IMR-90 (cell line): ENCODE results near the gene SLC37A1. TPM values are rescaled to one million over a fixed set of nuclear protein-coding genes. Genes with fewer than 3 reads are reported as not detected.

Experiments
- ATAC-seq: fragments of 200-7000 bp; cut with Tn5 transposase; 2 replicates; pipeline ENCODE4 v1.9.1; 2020; ENCODE audit warnings: low read depth, mild to moderate bottlenecking, moderate library complexity
- BruUV-seq: library from RNA; stranded (reverse); fragments of 400-500 nt; replicated peaks from 2 replicates; lab custom pipeline; 2021; lab: Mats Ljungman, UMichigan
- CTCF ChIA-PET: fragments of 300-600 bp; formaldehyde crosslinking; extraction: SDS; loops from one replicate; lab custom pipeline; 2021; ENCODE audit warnings: antibody characterized with exemption; lab: Yijun Ruan, JAX
- POLR2A ChIA-PET: fragments of 300-600 bp; sonication (Branson Sonifier 250); formaldehyde crosslinking; loops from one replicate; lab custom pipeline; 2022; ENCODE audit warnings: antibody characterized with exemption; ENCODE audit not compliant: unreplicated experiment; lab: Charles Lee
- DNase-seq: peaks from one replicate; pipeline ENCODE4 v3.0.0; 2013
- H2AFZ ChIP-seq: replicated peaks from 2 replicates; pipeline ENCODE3; 2013; ENCODE audit warnings: low read length, mild to moderate bottlenecking; ENCODE audit not compliant: poor library complexity
- H2AK5ac ChIP-seq: 2 replicates; pipeline ENCODE4 v1.6.1; 2013; ENCODE audit warnings: low read depth, low read length, inconsistent platforms
- H2AK9ac ChIP-seq: replicated peaks from 2 replicates; pipeline ENCODE3; 2013; ENCODE audit warnings: mild to moderate bottlenecking, low read depth, low read length, moderate library complexity; ENCODE audit not compliant: poor library complexity
- H2BK120ac ChIP-seq: 2 replicates; pipeline ENCODE4 v1.6.1; 2013; ENCODE audit warnings: low read depth, low read length, inconsistent platforms
- H2BK15ac ChIP-seq: 3 replicates; pipeline ENCODE4 v1.6.1; 2013; ENCODE audit warnings: low read depth, low read length, inconsistent platforms
- H2BK20ac ChIP-seq: 2 replicates; pipeline ENCODE4 v1.6.1; 2013; ENCODE audit warnings: low read depth, mild to moderate bottlenecking, inconsistent platforms, low read length, moderate library complexity
- H2BK5ac ChIP-seq: 2 replicates; pipeline ENCODE4 v1.6.1; 2013; ENCODE audit warnings: mild to moderate bottlenecking, low read depth, low read length, inconsistent platforms; ENCODE audit not compliant: poor library complexity, severe bottlenecking
- H3K14ac ChIP-seq: replicated peaks from 2 replicates; pipeline ENCODE4 v1.6.1; 2013; ENCODE audit warnings: low read depth, low read length, inconsistent platforms
- H3K18ac ChIP-seq: 2 replicates; pipeline ENCODE4 v1.6.1; 2013; ENCODE audit warnings: low read depth, low read length, control low read depth
- H3K23ac ChIP-seq: 2 replicates; pipeline ENCODE4 v1.6.1; 2013; ENCODE audit warnings: low read depth, low read length, inconsistent platforms
- H3K27ac ChIP-seq: 2 replicates; pipeline ENCODE4 v1.5.1; 2013; ENCODE audit warnings: mild to moderate bottlenecking, control low read depth, low read length; ENCODE audit not compliant: insufficient read depth
- H3K27me3 ChIP-seq: 2 replicates; pipeline ENCODE4 v1.6.1; 2013; ENCODE audit warnings: low read length; ENCODE audit not compliant: control insufficient read depth, insufficient read depth
- H3K36me3 ChIP-seq: 2 replicates; pipeline ENCODE4 v1.6.1; 2013; ENCODE audit warnings: low read length, mixed read lengths; ENCODE audit not compliant: control insufficient read depth, insufficient read depth
- H3K4ac ChIP-seq: 2 replicates; pipeline ENCODE4 v1.6.1; 2013; ENCODE audit warnings: low read depth, low read length, inconsistent platforms
- H3K4me1 ChIP-seq: 2 replicates; pipeline ENCODE4 v1.6.1; 2013; ENCODE audit warnings: low read length, mixed read lengths; ENCODE audit not compliant: control insufficient read depth, insufficient read depth
- H3K4me2 ChIP-seq: 2 replicates; pipeline ENCODE4 v1.6.1; 2013; ENCODE audit warnings: low read depth, mild to moderate bottlenecking, control low read depth, low read length, moderate library complexity
- H3K4me3 ChIP-seq: 2 replicates; pipeline ENCODE4 v1.5.1; 2013; ENCODE audit warnings: low read depth, mild to moderate bottlenecking, control low read depth, low read length, moderate library complexity; ENCODE audit not compliant: insufficient read depth
- H3K56ac ChIP-seq: 2 replicates; pipeline ENCODE4 v1.6.1; 2013; ENCODE audit warnings: low read length, inconsistent platforms; ENCODE audit not compliant: insufficient read depth; ENCODE audit errors: extremely low read depth
- H3K79me1 ChIP-seq, 2 experiments: 2 replicates each; pipeline ENCODE4 v1.6.1; 2013; ENCODE audit warnings: low read length in 2 of 2, inconsistent platforms in 1 of 2, low read depth in 1 of 2
- H3K9ac ChIP-seq: 2 replicates; pipeline ENCODE4 v1.6.1; 2013; ENCODE audit warnings: low read depth, low read length, control low read depth
- H3K9me1 ChIP-seq: 2 replicates; pipeline ENCODE4 v1.6.1; 2013; ENCODE audit warnings: low read length, inconsistent platforms; ENCODE audit not compliant: insufficient read depth
- H3K9me3 ChIP-seq: 2 replicates; pipeline ENCODE4 v1.6.1; 2013; ENCODE audit warnings: low read length; ENCODE audit not compliant: control insufficient read depth, insufficient read depth
- H4K20me1 ChIP-seq: 2 replicates; pipeline ENCODE4 v1.6.1; 2013; ENCODE audit warnings: low read length, inconsistent platforms; ENCODE audit not compliant: insufficient read depth
- H4K5ac ChIP-seq: 2 replicates; pipeline ENCODE4 v1.6.1; 2013; ENCODE audit warnings: mild to moderate bottlenecking, low read depth, low read length, control low read depth
- H4K8ac ChIP-seq, 2 experiments: 2 replicates each; pipeline ENCODE4 v1.6.1; 2013; ENCODE audit warnings: low read depth in 2 of 2, low read length in 2 of 2, control low read depth in 1 of 2, inconsistent platforms in 1 of 2
- H4K91ac ChIP-seq: 2 replicates; pipeline ENCODE4 v1.6.1; 2013; ENCODE audit warnings: low read depth, low read length, inconsistent platforms; ENCODE audit not compliant: insufficient read depth
- CHD1 ChIP-seq: IDR thresholded peaks from 2 replicates; pipeline ENCODE4 v1.6.1; 2012; ENCODE audit warnings: low read depth, low read length, improper control_type of control experiment
- FOS ChIP-seq: fragments of 150-350 bp; IDR thresholded peaks from 2 replicates; pipeline ENCODE4 v1.6.1; 2016; ENCODE audit warnings: low read depth, low read length
- MAFK ChIP-seq: IDR thresholded peaks from 2 replicates; pipeline ENCODE4 v1.6.1; 2012; ENCODE audit warnings: low read depth, low read length, improper control_type of control experiment
- MXI1 ChIP-seq: IDR thresholded peaks from 2 replicates; pipeline ENCODE4 v1.6.1; 2012; ENCODE audit warnings: low read depth, mild to moderate bottlenecking, low read length, moderate library complexity, borderline replicate concordance
- NFE2L2 ChIP-seq: fragments of 150-350 bp; IDR thresholded peaks from 2 replicates; pipeline ENCODE4 v1.6.1; 2016; ENCODE audit warnings: low read depth, mild to moderate bottlenecking, low read length
- POLR2A ChIP-seq: IDR thresholded peaks from 2 replicates; pipeline ENCODE4 v1.6.1; 2012; ENCODE audit warnings: mild to moderate bottlenecking, low read depth, low read length
- RAD21 ChIP-seq: IDR thresholded peaks from 2 replicates; pipeline ENCODE4 v1.6.1; 2012; ENCODE audit warnings: low read length, improper control_type of control experiment
- RCOR1 ChIP-seq: IDR thresholded peaks from 2 replicates; pipeline ENCODE4 v1.6.1; 2012; ENCODE audit warnings: mild to moderate bottlenecking, low read length, improper control_type of control experiment; ENCODE audit not compliant: insufficient replicate concordance
- RFX5 ChIP-seq: IDR thresholded peaks from 2 replicates; pipeline ENCODE4 v1.8.0; 2012; ENCODE audit warnings: low read depth, mild to moderate bottlenecking, low read length, moderate library complexity
- SMC3 ChIP-seq: fragments of 150-350 bp; IDR thresholded peaks from 2 replicates; pipeline ENCODE4 v1.6.1; 2016; ENCODE audit warnings: low read depth, mild to moderate bottlenecking, antibody characterized with exemption, low read length, moderate library complexity
- WGBS, 2 experiments: methylation state at CpG; one replicate each; pipeline versions ENCODE4 v1.1.5 to v1.1.7; 2013; ENCODE audit warnings: missing lambda C conversion rate in 2 of 2; ENCODE audit not compliant: insufficient read length in 1 of 2; ENCODE audit errors: extremely low coverage in 2 of 2; 5-methylcytosine and 5-hydroxymethylcytosine counted together
- dilution Hi-C: fragments of 300-500 bp; cut with HindIII; formaldehyde crosslinking; loops from one replicate; pipeline ENCODE4 v1.14.3; 2018; ENCODE audit warnings: low sequenced_read_pairs; ENCODE audit not compliant: unreplicated experiment
- in situ Hi-C: fragments of 300-500 bp; cut with MboI; formaldehyde crosslinking; loops from 3 replicates; pipeline ENCODE4 v1.14.3; 2019; ENCODE audit warnings: low sequenced_read_pairs, inconsistent platforms, mixed read lengths
- intact Hi-C: fragments of 100-400 bp; cut with micrococcal nuclease; formaldehyde crosslinking; loops from 2 replicates; pipeline ENCODE4 v1.10.0; 2022
- polyA plus RNA-seq, 3 experiments: library from polyadenylated mRNA; depleted of rRNA; stranded (reverse); fragments of >200 nt; gene quantifications; 2 replicates each; pipeline ENCODE4 v1.2.3, GENCODE V29; 2012; ENCODE audit warnings: low replicate concordance in 1 of 3
- total RNA-seq: library from RNA; depleted of rRNA; stranded (reverse); fragments of >200 nt; gene quantifications from 2 replicates; pipeline ENCODE4 v1.2.3, GENCODE V29; 2012
- TF ChIP-seq, protein P1 (sequence below): fragments of 150-350 bp; IDR thresholded peaks from 2 replicates; pipeline ENCODE4 v1.6.1; 2016; ENCODE audit warnings: low read depth, mild to moderate bottlenecking, low read length, moderate library complexity, borderline replicate concordance

The SLC37A1 gene
- total and polyA plus RNA-seq, 2 of the 4 experiments (the other 2 are of a cell fraction): 0.36 to 0.48 TPM

- ATAC-seq: no peak
- intact Hi-C loops: no loop called here
- H3K27me3 ChIP-seq: peaks cover 12% of the 10 kb centered on the region; the same call in 1 of the 2 replicates
Observed at GRCh38 chr21:42563686-42564085, 50.0 kb downstream of the SLC37A1 start.

More at GRCh38 chr21:42563686-42564085, 50.0 kb downstream of the SLC37A1 start:
- Histone ChIP-seq H4K8ac (no peak overlapping the region), H4K5ac (no peak overlapping the region), H2AK9ac (no peak overlapping the region), H2BK15ac (no peak overlapping the region), H3K4me1 (no peaks in the 10 kb centered on the region), H3K9ac (no peak overlapping the region), H2BK5ac (no peak overlapping the region), H3K23ac (no peak overlapping the region), H3K56ac (no peak overlapping the region), H3K4me2 (no peak overlapping the region), H3K4me3 (no peak overlapping the region), H3K36me3 (no peaks in the 10 kb centered on the region), H3K14ac (no peak overlapping the region), H3K27ac (no peak overlapping the region), H3K4ac (no peak overlapping the region), H2BK20ac (no peak overlapping the region), H4K91ac (no peak overlapping the region), H3K9me1 (no peaks in the 10 kb centered on the region), H2BK120ac (no peak overlapping the region), H2AK5ac (no peak overlapping the region), H2AFZ (no peak overlapping the region), H3K9me3 (no peaks in the 10 kb centered on the region), H3K18ac (no peak overlapping the region), H4K20me1 (no peaks in the 10 kb centered on the region), H3K79me1 (no peaks in the 10 kb centered on the region)
- no peak for TF ChIP-seq MAFK
- no peak for TF ChIP-seq RFX5
- TF ChIP-seq MXI1: no peak
- no peak for TF ChIP-seq RCOR1
- no peak for TF ChIP-seq SMC3
- TF ChIP-seq FOS: no peak
- TF ChIP-seq CHD1: no peak
- no peak for TF ChIP-seq RAD21
- TF ChIP-seq NFE2L2: no peak
- no peak for TF ChIP-seq POLR2A
- TF ChIP-seq, protein P1, sequence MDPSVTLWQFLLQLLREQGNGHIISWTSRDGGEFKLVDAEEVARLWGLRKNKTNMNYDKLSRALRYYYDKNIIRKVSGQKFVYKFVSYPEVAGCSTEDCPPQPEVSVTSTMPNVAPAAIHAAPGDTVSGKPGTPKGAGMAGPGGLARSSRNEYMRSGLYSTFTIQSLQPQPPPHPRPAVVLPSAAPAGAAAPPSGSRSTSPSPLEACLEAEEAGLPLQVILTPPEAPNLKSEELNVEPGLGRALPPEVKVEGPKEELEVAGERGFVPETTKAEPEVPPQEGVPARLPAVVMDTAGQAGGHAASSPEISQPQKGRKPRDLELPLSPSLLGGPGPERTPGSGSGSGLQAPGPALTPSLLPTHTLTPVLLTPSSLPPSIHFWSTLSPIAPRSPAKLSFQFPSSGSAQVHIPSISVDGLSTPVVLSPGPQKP: no peak
- 81% methylated on average over 8 of the region's 14 CpGs; no CpG with 5 or more reads in 1 of the 2 experiments for WGBS, 2 experiments
- POLR2A ChIA-PET: no interaction called here
- in situ Hi-C loops (no loop called here), dilution Hi-C loops (no loop called here)
- DNase-seq: no peak
- CTCF ChIA-PET: no interaction called here
- no TSS peak for BruUV-seq
